ENCODE results near the gene LFNG.

LFNG gene

DNA sequence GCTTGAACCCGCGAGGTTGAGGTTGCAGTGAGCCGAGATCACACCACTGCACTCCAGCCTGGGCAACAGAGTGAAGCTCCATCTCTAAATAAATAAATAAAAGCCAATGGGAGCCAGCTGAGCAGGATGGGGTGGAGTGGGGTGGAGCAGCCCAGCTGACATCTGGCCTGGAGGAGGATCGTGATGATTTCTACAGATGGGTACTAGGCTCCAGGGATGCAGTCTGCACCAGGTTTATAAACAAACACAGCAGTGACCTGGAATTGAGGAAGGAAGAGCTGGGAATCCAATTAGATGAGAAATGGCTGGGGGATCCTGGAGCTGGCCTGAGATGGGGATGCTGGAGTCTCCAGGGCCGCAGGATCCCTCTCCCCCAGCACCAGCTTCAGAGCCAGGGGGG is 36.1 kb upstream of the LFNG start:
- peak; percentile 3 for DNase-seq (ENCODE audit: low read depth, low spot score)

DNA sequence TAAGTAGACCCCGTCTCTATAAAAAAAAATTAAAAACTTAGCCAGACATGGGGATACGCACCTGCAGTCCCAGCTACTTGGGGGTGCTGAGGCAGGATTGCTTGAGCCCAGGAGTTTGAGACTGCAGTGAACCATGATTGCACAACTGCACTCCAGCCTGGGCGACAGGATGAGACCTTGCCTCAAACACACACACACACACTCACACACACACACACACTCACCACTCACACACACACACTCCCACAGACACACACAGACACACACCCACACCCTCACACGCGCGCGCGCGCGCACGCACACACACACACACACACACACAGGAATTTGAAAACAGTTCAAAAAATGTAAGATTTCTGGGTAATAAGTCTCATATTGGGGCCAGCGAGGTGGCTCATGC is 34.7 kb upstream of the LFNG start:
- peak; percentile 1 for DNase-seq (ENCODE audit: low read depth, low spot score)

DNA sequence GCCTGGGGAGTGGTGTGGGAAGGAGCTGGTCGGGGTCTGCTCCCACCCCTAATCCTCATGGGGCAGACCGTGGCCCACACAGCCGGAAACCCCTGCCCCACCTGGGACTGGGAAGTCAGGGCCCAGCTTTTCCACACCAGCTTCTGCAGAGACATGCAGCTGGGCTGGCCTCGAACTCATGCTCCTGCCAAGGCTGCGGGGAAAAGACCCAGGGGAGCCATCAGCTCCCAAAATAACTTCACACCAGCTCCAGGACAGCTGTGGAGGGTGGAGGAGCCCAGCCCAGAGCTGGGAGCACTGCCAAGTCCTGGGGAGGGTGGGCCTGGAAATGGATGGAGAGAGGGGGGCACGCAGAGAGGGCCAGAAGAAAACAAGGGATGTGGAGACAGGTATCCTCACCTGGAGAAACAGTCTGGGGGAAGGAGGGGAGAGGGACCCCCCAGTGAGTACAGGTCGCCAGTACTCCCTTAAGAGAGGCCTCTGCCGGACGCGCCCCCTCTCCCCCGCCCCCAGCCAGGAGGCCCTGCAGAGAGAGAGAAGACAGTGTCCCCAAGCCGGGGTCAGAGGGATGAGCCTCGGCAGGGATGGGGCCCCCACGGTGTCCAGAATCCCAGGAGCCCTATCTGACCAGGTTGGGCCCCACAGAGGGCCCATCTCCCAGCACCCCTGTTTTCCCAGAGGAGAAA is 31.8 kb upstream of the LFNG start:
- peak; percentile 0 for DNase-seq (ENCODE audit: low read depth, low spot score)

DNA sequence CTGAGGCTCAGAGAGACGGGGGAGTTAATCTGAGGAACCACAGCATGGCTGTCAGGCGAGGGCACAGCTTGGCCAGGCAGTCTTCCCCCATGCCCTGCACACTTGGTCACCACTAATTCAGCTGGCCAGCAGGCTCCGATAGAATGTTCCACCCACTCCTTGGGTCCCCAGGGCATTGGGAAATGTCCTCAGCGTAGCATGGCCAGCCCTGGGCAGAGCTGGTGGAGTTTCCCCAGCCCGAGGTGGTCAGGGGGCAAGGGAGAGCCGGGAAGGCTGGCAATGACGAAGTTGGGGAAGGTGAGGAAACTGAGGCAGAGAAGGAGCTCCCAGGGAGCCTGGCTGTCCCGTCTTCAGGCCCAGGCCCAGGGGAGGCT is 31.3 kb upstream of the LFNG start:
- DNase-seq (ENCODE audit: low read depth, low spot score), result no peak

DNA sequence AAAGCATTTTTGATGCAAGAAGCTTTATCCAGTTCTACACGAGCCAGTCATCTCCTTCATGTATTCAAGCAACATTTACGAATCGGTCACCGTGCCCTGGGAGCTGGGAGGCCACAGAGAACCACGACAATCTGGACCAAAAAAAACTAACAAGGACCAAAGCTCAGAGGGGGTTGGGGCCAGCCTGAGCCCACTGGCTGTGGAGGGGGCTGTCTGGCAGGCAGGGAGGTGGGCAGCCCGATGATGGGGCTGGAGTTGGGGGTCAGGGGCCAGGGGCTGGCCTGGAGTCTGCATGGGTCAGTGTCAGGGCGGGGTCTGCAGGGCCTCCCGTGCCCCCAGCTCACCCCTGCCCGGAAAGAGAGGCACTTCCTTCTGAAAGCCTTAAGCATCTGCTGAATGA is 30.9 kb upstream of the LFNG start:
- no peak for DNase-seq (ENCODE audit: low read depth, low spot score)

DNA sequence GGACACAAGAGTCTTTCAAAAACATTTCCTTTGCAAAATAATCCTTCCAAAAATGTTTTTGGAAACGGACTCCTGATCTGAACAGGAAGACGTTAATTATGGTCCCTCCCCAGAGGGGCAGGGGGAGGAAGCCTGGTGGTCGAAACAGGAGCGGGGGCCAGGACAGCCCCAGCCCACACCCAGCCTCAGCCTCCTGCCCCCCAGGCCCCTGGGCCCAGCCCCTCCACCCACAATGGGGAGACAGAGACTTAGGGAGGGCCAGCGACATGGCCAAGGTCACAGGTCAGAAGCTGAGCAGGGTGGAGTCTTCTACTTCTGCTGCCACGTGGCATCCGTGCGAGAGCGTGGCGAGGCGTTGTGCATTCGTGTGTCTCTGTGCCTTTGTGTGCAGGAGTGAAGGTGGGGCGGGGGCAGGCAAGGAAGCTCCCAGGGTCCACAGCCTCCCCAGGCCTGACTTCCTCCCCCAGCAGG is 29.4 kb upstream of the LFNG start:
- no peak for DNase-seq (ENCODE audit: low read depth, low spot score)

DNA sequence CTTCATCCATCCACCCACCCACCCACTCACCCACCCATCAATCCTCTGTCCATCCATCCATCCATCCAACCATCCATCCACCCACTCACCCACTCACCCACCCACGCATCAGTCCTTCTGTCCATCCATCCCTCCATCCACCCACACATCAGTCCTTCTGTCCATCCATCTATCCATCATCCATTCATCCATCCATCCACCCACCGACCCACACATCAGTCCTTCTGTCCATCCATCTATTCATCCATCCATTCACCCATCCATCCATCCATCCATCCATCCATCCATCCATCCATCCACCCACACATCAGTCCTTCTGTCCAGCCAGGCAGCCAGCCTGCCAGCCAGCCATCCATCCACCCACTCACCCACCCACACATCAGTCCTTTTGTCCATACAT is 27.5 kb upstream of the LFNG start:
- no peak for DNase-seq (ENCODE audit: low read depth, low spot score)

DNA sequence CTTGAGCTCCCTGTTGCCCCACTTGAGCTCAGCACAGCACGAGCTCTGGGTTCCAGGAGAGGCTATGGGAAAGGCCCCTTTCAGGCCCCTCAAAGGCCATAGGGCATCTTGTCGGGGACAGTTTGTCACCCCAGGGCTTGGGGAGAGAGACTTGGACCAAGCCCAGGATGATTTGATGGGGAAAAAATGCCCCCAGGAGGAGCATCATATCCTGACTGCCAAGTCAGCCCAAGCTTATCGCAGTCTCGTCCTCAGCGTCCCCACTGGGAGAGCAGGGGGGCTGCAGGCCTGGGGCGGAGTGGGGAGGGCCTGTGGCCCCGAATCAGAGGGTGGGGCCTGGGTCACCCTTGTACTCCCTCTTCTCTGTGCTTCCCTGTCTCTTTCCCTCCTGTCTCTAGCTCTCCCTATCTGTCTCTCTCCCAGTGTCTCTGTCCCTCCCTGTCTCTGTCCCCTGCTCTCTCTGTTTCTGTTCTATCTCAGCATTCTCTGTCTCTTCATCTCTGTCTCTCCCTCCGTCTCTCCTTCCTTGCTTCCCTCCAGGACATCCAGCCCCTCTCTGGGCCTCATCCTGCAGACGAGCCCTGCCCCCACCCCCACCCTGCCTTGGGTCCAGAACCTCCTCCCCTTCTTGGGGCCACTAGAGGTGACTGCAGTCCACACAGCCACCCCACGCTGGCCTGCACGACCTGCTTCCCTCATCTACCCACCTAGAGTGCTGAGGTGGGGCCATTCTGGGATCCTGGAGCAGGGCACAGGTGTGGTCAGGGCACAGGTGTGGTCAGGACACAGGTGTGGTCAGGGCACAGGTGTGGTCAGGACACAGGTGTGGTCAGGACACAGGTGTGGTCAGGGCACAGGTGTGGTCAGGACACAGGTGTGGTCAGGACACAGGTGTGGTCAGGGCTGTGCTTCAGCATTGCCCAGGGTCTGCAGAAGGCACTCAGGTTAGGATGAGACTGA is 26.1 kb upstream of the LFNG start:
- DNase-seq (ENCODE audit: low read depth, low spot score), result no peak

DNA sequence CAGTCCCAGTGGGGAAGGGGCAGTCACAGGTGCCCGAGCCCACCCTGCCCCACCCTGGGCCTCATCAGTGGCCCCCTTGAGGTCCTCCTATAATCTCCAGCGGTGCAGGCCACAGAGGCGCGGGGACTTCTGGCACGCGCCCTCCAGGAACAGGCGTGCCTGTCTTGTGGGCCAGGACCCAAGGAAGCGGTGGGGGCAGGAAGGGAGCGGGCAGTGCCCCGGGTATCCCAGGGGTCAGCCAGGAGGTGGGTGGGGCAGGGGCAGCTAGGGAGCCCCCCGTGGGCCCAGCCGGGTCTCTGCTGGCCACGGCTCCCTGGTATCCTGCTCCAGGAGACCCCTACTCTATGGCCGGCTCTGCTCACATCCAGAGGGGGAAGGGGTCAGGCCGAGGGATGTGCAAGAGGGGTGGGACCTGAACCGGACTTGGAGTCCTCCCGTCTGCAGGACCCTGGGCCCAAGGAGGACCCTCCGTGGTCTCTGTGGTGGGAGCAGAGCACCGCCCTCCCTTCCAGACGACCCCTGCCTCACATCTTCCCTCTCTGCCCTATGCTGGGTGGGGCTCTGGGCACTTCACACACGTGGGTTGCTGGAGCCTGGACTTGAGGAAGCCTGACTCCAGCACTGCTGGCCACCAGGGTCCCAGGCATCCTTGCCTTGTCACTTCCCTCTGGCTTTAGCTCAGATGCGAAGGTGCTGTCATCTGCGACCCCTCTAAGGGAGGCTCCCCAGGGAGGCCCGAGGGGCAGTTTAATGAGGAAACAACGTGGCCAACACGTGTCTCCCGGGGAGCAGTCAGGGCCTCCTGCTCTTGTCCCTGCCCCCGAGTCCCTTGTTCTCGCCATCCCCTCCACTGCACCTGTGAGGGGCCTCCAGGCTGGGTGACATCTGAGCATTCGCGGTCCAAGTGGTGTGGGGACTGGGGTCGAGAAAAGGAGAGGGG is 25.1 kb upstream of the LFNG start:
- DNase-seq (ENCODE audit: low read depth, low spot score), result no peak

DNA sequence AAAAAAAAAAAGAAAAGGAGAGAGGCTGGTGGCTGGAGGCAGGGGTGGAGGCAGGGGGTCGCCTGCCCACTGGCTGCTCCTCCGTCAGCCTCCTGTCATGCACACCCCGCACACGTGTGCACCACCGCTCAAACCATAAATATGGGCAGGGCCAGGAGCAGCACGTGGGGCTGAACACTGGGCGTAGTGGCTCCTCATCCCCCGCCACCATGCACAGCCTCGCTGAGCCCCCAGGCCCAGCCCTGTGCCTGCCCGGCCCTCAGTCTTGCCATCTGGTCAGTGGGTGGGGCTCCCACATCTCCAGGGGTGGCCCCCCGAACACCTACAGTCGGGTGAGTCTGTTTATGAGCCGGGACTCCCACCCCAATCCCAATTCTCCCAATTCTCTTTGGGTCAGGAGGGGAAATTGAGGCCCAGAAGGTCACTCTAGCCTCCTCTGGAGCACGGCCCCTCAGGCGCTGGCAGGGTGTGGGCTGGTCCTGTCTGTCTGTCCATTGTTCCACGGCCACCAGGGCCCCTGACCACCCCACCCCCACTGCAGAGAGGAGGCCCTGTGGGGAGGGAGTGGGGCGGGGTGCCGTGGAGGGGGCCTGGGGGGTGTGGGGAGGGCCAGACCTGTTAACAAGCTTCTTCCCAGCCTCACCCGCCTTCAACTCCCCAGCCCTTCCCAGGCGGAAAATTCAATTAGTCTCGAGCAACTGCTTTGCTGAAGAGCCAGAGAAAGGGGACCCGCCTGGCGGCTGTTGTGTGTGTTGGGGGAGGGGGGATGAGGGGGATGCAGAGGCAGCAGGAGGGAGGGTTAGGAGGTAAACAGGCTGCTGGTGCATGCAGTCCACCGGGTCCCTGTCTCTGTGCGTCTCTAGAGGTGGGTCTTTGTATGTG is 23.9 kb upstream of the LFNG start:
- peak; percentile 73 for DNase-seq (ENCODE audit: low read depth, low spot score)

DNA sequence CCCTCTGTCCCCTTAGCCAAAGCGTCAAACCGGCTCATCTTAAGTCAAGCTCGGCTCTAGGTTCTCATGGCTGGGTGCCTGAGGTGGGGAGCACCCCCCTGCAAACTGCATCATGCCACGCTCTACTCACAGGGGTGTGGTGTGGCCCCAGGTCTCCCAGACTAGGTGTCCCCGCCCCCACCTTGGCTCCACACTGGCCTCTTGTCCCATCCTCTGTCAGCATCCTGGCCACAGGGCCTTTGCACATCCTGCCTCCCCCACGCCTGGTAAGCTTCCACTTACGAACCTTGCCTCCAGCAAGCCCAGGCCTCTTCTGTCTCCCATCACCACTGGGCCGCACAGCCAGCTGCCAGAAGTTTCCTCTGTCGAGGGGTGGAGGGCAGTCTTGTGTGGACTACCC is 23.2 kb upstream of the LFNG start:
- DNase-seq (ENCODE audit: low read depth, low spot score), result no peak

DNA sequence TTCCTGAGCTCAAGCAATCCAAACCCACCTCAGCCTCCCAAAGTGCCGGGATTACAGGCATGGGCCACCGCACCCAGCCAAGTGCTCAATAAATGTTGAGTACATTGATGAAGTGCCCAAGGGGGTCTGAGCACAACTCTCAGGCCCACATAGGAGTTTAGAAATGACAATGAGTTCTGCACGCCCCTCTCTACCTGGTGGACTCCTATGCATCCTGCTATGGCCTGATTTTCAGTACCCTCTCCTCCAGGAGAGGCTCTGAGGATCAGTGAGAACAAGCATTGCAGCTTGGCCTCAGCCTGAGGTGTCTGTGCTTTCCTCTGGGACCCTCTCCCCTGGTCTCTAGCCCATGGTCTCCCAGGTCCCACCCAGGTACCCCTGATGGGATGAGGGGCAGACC is 22.5 kb upstream of the LFNG start:
- DNase-seq (ENCODE audit: low read depth, low spot score), result no peak

DNA sequence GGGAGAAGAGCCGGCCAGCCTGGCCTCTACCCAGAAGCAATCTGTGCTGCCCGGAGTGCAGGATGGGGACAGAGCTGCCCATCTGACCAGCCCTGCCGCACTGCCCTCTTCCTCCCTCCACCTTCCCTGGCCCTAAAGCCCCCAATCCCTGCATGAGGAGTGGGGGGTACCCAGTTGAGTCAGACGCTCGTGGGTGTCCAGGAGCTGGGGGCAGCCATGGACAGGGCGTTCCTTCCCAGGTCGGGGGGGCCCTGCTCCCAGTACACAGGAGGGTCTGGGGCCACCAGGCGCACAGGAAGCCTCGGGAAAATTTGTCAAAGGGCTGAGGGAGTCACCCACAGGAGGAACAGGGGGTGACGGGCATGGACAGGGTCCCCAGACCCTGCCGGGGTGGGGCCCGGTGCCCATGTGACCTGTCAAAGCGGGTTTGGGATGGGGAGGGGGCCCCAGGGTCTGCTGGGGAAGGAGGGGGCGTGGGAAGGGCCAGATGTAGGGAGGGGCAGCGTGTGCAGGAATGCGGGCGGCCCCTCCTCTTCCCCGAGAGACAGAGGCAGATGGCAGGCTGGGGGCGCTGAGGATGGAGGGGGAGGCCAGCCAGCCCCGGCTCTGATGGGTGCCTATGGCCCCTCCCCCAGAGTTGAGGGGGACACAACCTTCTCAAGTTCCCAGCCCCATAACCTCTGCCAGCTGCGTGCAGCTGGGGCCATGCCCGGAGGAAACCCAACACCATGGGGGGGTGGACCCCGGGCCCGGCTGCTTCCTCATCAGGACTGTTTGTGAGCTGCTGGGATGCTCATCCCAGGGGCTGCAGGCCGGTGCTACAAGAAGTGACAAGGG is 21.9 kb upstream of the LFNG start:
- DNase-seq (ENCODE audit: low read depth, low spot score), result no peak

DNA sequence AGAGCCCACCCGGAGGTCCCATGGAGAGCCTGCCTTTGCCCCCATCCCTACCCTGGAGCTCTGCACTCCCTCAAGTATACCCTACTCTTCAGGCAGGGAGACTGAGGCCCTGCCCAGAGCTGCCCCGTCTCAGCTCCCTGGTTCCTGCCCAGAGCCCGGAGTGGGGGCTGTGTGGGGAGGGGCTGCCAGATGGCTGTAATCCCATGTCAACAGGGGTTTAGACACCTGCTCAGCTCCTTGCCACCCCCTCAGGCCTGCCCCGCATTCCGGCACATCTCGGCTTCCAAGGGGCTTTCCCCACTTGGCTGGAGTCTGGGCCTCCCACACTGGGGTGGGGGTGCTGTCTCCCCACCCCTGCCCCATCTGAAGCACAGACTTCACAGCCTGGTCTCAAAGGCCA is 20.9 kb upstream of the LFNG start:
- DNase-seq (ENCODE audit: low read depth, low spot score), result no peak

DNA sequence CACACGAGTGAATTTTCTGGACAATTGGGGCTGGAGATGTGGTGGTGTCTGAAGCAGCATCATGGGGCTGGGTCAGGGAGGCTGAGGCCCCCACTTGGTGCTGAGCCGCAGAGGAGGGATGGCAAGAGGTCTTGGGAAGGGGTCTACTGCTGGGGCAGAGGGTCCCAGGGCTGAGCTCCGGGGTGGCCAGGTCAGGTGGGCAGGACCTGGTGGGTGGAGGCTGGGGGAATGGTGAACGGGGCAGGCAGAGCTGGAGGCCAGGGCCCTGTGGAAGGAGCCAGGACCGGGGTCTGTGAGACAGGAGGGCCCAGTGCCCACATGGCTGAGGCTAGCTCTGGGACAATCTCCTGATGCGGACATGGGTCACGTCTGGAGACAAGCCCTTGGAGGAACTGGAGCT is 20.4 kb upstream of the LFNG start:
- no peak for DNase-seq (ENCODE audit: low read depth, low spot score)

DNA sequence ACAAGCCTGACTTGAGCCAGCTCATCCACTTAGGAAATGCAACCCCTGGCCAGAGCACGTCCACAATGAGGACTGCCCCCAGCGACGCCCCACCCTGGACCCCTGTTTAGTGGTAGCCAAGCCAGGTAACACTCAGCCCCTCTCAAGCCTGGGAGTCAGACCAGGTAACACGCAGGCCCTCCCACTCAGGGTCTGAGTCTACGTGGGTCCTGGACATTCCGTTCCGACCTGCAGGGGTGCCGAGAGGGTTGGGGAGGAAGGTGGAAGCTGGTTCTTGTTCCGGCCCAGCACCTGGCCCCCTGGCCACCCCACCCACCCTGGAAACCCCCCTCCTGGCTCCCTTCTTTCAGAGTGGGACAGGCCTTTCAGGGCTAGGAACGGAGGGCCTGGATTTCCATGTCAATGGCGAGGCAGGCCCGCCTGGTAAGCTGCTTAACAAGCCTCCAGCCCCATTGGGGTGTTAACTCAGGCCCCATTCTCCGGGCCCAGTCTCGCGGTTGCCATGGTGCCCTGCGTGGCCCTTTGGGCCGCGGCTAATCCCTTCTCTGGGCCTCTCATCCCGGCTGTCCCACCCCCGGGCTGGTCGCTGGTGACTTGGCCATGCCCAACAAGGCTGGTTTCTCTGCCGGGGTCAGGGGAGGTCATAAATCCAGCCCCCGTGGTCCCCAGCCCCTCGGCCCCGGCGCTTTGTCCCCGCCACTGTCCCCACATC is 19.7 kb upstream of the LFNG start:
- no peak for DNase-seq (ENCODE audit: low read depth, low spot score)

DNA sequence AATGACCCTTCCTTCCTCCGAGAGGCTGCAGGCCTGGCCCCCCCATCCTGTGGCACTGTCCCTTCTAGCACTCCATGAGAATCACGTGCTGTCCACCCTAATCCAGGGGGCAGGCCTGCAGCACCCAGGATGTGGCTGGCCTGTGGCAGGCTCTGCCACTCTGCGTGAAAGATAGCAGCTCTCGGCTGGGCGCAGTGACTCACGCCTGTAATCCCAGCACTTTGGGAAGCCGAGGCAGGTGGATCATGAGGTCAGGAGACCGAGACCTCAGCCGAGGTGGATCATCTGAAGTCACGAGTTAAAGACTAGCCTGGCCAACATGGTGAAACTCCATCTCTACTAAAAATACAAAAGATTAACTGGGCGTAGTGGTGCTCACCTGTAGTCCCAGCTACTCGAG is 18.9 kb upstream of the LFNG start:
- no peak for DNase-seq (ENCODE audit: low read depth, low spot score)

DNA sequence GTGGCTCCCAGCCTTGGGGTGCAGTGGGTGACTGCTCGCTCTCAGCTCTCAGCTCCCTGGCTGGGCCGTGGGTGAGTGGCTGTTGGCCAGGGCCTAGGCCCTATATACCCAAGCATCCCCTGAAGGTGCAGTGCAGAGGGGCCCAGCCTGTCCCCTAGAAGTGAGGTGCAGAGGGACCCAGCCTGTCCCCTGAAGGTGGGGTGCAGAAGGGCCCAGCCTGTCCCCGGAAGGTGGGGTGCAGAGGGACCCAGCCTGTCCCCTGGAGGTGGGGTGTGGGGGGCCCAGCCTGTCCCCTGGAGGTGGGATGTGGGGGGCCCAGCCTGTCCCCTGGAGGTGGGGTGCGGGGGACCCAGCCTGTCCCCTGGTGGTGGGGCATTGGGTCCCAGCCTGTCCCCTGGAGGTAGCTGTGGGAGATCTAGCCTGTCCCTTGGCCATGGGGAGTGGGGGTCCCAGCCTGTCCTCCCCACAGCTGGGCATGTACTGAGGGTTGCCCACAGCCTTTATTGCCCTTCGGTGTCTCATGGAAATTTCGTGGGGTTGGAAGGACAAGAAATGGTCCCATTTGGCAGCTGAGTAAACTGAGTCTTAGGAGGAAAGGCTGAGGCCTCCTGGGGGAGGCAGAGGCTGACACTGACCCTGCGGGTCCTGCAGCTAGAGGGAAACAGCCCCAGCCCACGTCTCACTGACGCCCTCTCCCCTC is 17.5 kb upstream of the LFNG start:
- DNase-seq (ENCODE audit: low read depth, low spot score), result no peak

DNA sequence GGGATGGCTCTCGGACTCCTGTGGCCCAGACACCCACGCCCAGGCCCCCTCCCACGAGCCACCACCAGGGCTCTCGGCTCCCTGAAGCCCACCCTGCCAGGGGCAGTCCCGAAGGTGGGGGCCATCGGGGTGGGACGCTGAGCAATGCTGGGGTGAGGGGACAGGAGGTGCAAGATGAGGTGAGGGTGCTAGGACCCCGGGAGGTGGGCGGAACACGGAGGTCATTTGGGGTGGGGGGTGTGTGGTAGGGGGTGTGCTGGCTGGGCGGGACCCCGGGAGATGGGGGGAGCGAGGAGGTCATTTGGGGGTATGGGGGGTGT is 17.0 kb upstream of the LFNG start:
- no peak for DNase-seq (ENCODE audit: low read depth, low spot score)

Data from ELF-1 (cell line).